ENCODE measurements around the gene CLNK. TPM values are rescaled to one million over a fixed set of nuclear protein-coding genes. Genes with fewer than 3 reads are reported as not detected.

The CLNK gene
- total and polyA plus RNA-seq, 2 experiments from 2014 or later: not detected

DNA sequence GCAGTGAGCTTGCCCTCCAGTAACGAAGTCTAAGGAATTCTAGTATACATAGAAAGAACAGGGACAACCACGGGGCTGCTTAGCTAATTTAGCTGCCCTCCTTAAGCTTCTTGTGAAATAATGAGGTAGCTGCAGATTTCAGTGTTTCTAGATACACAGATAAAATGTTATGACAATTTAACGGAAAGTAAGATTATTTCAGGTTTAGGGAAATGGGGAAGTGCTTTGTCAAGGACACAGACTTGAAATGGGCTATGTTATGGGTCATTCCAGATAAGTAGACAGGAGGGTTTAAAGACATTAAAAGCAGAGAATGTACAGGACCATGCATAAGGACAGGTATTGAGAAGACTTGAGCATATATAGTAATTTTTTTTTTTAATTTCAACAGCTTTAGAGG is 193.2 kb downstream of the CLNK start:
- no peaks in the 10 kb centered on the region for H3K9me2 ChIP-seq (replicated peaks; ENCODE audit: insufficient read depth)
- no peak overlapping the region for H3K27ac ChIP-seq
- H3K9me3 ChIP-seq (ENCODE audit: low read depth): no peaks in the 10 kb centered on the region
- H2AFZ ChIP-seq: no peak overlapping the region
- H3K36me3 ChIP-seq (replicated peaks; ENCODE audit: insufficient read depth, low read depth): no peaks in the 10 kb centered on the region
- no peaks in the 10 kb centered on the region for H3K4me1 ChIP-seq (ENCODE audit: insufficient read depth)
- H4K20me1 ChIP-seq (ENCODE audit: insufficient read depth, poor library complexity, severe bottlenecking): no peaks in the 10 kb centered on the region
- H3K79me2 ChIP-seq: no peaks in the 10 kb centered on the region
- no peak for DNase-seq (ENCODE audit: low spot score)
- H3K4me2 ChIP-seq: no peak overlapping the region
- 87% methylated on average over 3 of the region's 3 CpGs for WGBS (ENCODE audit: low lambda C conversion rate, missing lambda C conversion rate)
- TF ChIP-seq, protein P1, sequence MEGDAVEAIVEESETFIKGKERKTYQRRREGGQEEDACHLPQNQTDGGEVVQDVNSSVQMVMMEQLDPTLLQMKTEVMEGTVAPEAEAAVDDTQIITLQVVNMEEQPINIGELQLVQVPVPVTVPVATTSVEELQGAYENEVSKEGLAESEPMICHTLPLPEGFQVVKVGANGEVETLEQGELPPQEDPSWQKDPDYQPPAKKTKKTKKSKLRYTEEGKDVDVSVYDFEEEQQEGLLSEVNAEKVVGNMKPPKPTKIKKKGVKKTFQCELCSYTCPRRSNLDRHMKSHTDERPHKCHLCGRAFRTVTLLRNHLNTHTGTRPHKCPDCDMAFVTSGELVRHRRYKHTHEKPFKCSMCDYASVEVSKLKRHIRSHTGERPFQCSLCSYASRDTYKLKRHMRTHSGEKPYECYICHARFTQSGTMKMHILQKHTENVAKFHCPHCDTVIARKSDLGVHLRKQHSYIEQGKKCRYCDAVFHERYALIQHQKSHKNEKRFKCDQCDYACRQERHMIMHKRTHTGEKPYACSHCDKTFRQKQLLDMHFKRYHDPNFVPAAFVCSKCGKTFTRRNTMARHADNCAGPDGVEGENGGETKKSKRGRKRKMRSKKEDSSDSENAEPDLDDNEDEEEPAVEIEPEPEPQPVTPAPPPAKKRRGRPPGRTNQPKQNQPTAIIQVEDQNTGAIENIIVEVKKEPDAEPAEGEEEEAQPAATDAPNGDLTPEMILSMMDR (IDR thresholded peaks at IDR 0.05; ENCODE audit: poor library complexity): no peak
- TF ChIP-seq EZH2 (IDR thresholded peaks at IDR 0.05; ENCODE audit: borderline replicate concordance) (no peak), EZH2phosphoT487 (IDR thresholded peaks at IDR 0.05; ENCODE audit: low read depth, severe bottlenecking, unreplicated experiment) (no peak)
- H3K4me3 ChIP-seq: no peak overlapping the region
- no peaks in the 10 kb centered on the region for H3K27me3 ChIP-seq

DNA sequence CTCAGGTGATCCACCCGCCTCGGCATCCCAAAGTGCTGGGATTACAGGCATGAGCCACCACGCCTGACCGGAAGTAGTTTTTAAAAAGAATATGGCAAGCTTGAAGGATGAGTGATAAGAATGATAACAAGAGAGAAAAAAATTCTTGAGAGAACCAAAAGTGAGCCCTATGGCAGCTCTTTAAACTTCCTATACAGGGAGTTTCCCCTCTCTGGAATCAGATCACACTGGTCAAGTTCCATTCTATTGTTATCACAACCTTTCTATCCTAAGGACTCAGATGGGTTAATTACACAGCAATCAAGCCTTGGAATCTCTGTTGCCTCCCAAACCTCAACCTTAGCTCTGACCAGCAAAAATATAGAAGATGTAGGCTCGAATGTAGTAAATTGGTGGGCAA is 193.6 kb downstream of the CLNK start:
- Histone ChIP-seq H3K4me3 (no peak overlapping the region), H3K36me3 (replicated peaks; ENCODE audit: insufficient read depth, low read depth) (no peaks in the 10 kb centered on the region), H3K4me1 (ENCODE audit: insufficient read depth) (no peaks in the 10 kb centered on the region), H3K27ac (no peak overlapping the region), H4K20me1 (ENCODE audit: insufficient read depth, poor library complexity, severe bottlenecking) (no peaks in the 10 kb centered on the region), H2AFZ (no peak overlapping the region), H3K79me2 (no peaks in the 10 kb centered on the region), H3K27me3 (no peaks in the 10 kb centered on the region), H3K4me2 (no peak overlapping the region), H3K9me3 (ENCODE audit: low read depth) (no peaks in the 10 kb centered on the region), H3K9me2 (replicated peaks; ENCODE audit: insufficient read depth) (no peaks in the 10 kb centered on the region)
- DNase-seq (ENCODE audit: low spot score): no peak
- no peak for TF ChIP-seq EZH2phosphoT487 (IDR thresholded peaks at IDR 0.05; ENCODE audit: low read depth, severe bottlenecking, unreplicated experiment)
- TF ChIP-seq, protein P1 (IDR thresholded peaks at IDR 0.05; ENCODE audit: poor library complexity): no peak
- TF ChIP-seq EZH2 (IDR thresholded peaks at IDR 0.05; ENCODE audit: borderline replicate concordance): no peak
- 89% methylated on average over 5 of the region's 5 CpGs for WGBS (ENCODE audit: low lambda C conversion rate, missing lambda C conversion rate)

DNA sequence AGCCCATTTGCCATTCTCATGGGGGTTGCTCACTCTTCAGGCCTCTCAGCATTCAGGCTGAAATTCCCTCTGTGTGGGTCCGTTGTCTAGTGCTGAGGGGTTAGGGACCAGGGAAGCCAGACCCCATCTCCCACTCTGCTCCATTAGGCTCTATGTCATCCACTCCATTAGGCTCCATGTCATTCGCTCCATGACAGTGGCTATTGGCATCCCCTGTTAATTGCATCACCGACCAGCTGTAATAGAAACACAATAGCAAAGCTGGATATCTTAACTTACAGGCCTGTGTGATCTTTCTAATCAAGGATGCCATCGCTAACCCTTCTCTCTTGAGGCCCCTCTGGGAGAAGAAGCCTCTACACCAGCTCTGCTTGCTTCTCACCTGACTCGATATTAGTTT is 201.7 kb downstream of the CLNK start:
- H3K4me2 ChIP-seq: no peak overlapping the region
- H2AFZ ChIP-seq: no peak overlapping the region
- H3K4me3 ChIP-seq: no peak overlapping the region
- H3K79me2 ChIP-seq: no peaks in the 10 kb centered on the region
- no peaks in the 10 kb centered on the region for H3K36me3 ChIP-seq (replicated peaks; ENCODE audit: insufficient read depth, low read depth)
- H3K9me3 ChIP-seq (ENCODE audit: low read depth): no peaks in the 10 kb centered on the region
- H3K4me1 ChIP-seq (ENCODE audit: insufficient read depth): no peaks in the 10 kb centered on the region
- TF ChIP-seq, protein P1 (IDR thresholded peaks at IDR 0.05; ENCODE audit: poor library complexity): no peak
- no peak for TF ChIP-seq EZH2 (IDR thresholded peaks at IDR 0.05; ENCODE audit: borderline replicate concordance)
- no peak for TF ChIP-seq EZH2phosphoT487 (IDR thresholded peaks at IDR 0.05; ENCODE audit: low read depth, severe bottlenecking, unreplicated experiment)
- H4K20me1 ChIP-seq (ENCODE audit: insufficient read depth, poor library complexity, severe bottlenecking): no peaks in the 10 kb centered on the region
- no peaks in the 10 kb centered on the region for H3K27me3 ChIP-seq
- WGBS (ENCODE audit: low lambda C conversion rate, missing lambda C conversion rate): 73% methylated on average over 5 of the region's 5 CpGs
- H3K9me2 ChIP-seq (replicated peaks; ENCODE audit: insufficient read depth): no peaks in the 10 kb centered on the region
- no peak overlapping the region for H3K27ac ChIP-seq
- DNase-seq (ENCODE audit: low spot score): no peak

DNA sequence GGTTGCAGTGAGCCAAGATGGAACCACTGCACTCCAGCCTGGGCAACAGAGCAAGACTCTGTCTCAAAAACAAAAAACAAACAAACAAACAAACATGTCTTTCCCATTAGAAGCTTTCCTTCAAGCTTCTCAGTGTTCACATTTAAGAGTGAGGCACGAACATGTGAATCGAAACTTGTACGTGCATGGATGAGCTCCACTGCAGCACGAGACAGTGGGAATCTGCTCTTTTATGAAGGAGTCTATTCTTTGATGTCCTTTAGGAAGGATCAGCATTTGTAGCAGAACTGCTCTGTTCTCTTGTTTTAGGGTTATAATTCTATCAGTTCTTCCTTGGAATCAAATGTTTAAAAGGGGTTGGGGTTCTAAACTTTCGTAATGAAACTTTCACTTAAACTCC is 204.0 kb downstream of the CLNK start:
- Histone ChIP-seq H3K27ac (no peak overlapping the region), H4K20me1 (ENCODE audit: insufficient read depth, poor library complexity, severe bottlenecking) (no peaks in the 10 kb centered on the region), H3K4me2 (no peak overlapping the region), H3K9me3 (ENCODE audit: low read depth) (no peaks in the 10 kb centered on the region), H3K4me3 (no peak overlapping the region), H2AFZ (no peak overlapping the region), H3K79me2 (no peaks in the 10 kb centered on the region), H3K4me1 (ENCODE audit: insufficient read depth) (no peaks in the 10 kb centered on the region), H3K27me3 (no peaks in the 10 kb centered on the region), H3K36me3 (replicated peaks; ENCODE audit: insufficient read depth, low read depth) (no peaks in the 10 kb centered on the region), H3K9me2 (replicated peaks; ENCODE audit: insufficient read depth) (no peaks in the 10 kb centered on the region)
- no peak for TF ChIP-seq EZH2 (IDR thresholded peaks at IDR 0.05; ENCODE audit: borderline replicate concordance)
- TF ChIP-seq EZH2phosphoT487 (IDR thresholded peaks at IDR 0.05; ENCODE audit: low read depth, severe bottlenecking, unreplicated experiment): no peak
- TF ChIP-seq, protein P1 (IDR thresholded peaks at IDR 0.05; ENCODE audit: poor library complexity): no peak
- 77% methylated on average over 5 of the region's 5 CpGs for WGBS (ENCODE audit: low lambda C conversion rate, missing lambda C conversion rate)
- no peak for DNase-seq (ENCODE audit: low spot score)
